ENCODE results near the gene IGFBP2. TPM values are rescaled to one million over a fixed set of nuclear protein-coding genes. Genes with fewer than 3 reads are reported as not detected.
"Not testable (repeated sequence)": the region's sequence is repeated elsewhere in the genome, so short reads cannot be mapped to it uniquely, and the experiment has no call there.

The IGFBP2 gene
- polyA plus RNA-seq, 1 of the 3 experiments (the other 2 are of a cell fraction), result 695 TPM

- H3K9me3 ChIP-seq; H3K9me2 ChIP-seq; H3F3A ChIP-seq (replicated peaks; ENCODE audit: insufficient read depth); H3K27me3 ChIP-seq (ENCODE audit: insufficient read depth); H3K79me2 ChIP-seq (ENCODE audit: insufficient read depth); H3K4me2 ChIP-seq; H3K4me3 ChIP-seq (ENCODE audit: low read depth in 2 of 2, low read length in 1 of 2); H3K9ac ChIP-seq; DNase-seq; H4K20me1 ChIP-seq (ENCODE audit: insufficient read depth); H2AFZ ChIP-seq (ENCODE audit: low read depth); H3K36me3 ChIP-seq (replicated peaks in 1 of 2; ENCODE audit: control insufficient read depth in 1 of 2, insufficient read depth in 2 of 2, low read length in 1 of 2): not testable (repeated sequence)
- CTCF ChIA-PET, result interaction anchor here (0.6 to 2.7 kb wide), 9 partner anchors 9 to 1115 kb away, joined by 3 to 10 read pairs (median 4); no protein-coding TSS in a partner anchor
- Histone ChIP-seq H3K27ac (ENCODE audit: low read depth in 2 of 2, low read length in 1 of 2) (peak overlapping the region in 1 of 2 experiments; percentile 95; a peak in 1 of 4 replicates), H3K4me1 (ENCODE audit: control insufficient read depth in 1 of 2, insufficient read depth in 2 of 2, low read depth in 1 of 2, low read length in 1 of 2) (peaks cover 21 to 27% of the 10 kb centered on the region in 2 experiments)
- WGBS (ENCODE audit: low lambda C conversion rate), result 77% methylated on average over 7 of the region's 7 CpGs
- TF ChIP-seq NFIC (IDR thresholded peaks at IDR 0.05; ENCODE audit: borderline replicate concordance), result peak; percentile 37
- POLR2A ChIA-PET, result interaction anchor here (1.1 kb wide), 1 partner anchor 34 kb away, joined by 4 read pairs; no protein-coding TSS in a partner anchor
Measured at GRCh38 chr2:216597825-216598224, 35.4 kb upstream of the IGFBP2 start.

GRCh38 chr2:216601632-216602409 lies 31.4 kb upstream of the IGFBP2 start:
- Histone ChIP-seq H4K20me1 (ENCODE audit: insufficient read depth) (no peaks in the 10 kb centered on the region), H3K27me3 (ENCODE audit: insufficient read depth) (no peaks in the 10 kb centered on the region), H3K36me3 (replicated peaks in 1 of 2; ENCODE audit: control insufficient read depth in 1 of 2, insufficient read depth in 2 of 2, low read length in 1 of 2) (no peaks in the 10 kb centered on the region), H3K9me2 (no peaks in the 10 kb centered on the region), H3K9me3 (no peaks in the 10 kb centered on the region), H3F3A (replicated peaks; ENCODE audit: insufficient read depth) (no peaks in the 10 kb centered on the region), H3K27ac (ENCODE audit: low read depth in 2 of 2, low read length in 1 of 2) (no peak overlapping the region), H3K9ac (no peak overlapping the region), H3K79me2 (ENCODE audit: insufficient read depth) (no peaks in the 10 kb centered on the region), H3K4me3 (ENCODE audit: low read depth in 2 of 2, low read length in 1 of 2) (no peak overlapping the region), H3K4me2 (no peak overlapping the region), H3K4me1 (ENCODE audit: control insufficient read depth in 1 of 2, insufficient read depth in 2 of 2, low read depth in 1 of 2, low read length in 1 of 2) (peaks cover 11 to 13% of the 10 kb centered on the region in 2 experiments; a peak in 3 of 4 replicates), H2AFZ (ENCODE audit: low read depth) (no peak overlapping the region)
- 86% methylated on average over 12 of the region's 12 CpGs for WGBS (ENCODE audit: low lambda C conversion rate)
- ChIA-PET CTCF (interaction anchor here (0.8 kb wide), 1 partner anchor 9 kb away, joined by 3 read pairs; no protein-coding TSS in a partner anchor), POLR2A (no interaction called here)
- DNase-seq, result no peak
- TF ChIP-seq SMC3 (IDR thresholded peaks at IDR 0.05; ENCODE audit: low read depth, low read length), result no peak
- no peak for TF ChIP-seq POLR2AphosphoS5 (IDR thresholded peaks at IDR 0.05; ENCODE audit: low read depth, low read length)

- ChIA-PET CTCF (no interaction called here), POLR2A (interaction anchor here (0.7 to 1.1 kb wide), 2 partner anchors 14 to 18 kb away, joined by 3 to 4 read pairs; no protein-coding TSS in a partner anchor)
- no peak for TF ChIP-seq PBX3 (IDR thresholded peaks at IDR 0.05)
- TF ChIP-seq ELF1 (IDR thresholded peaks at IDR 0.05), result no peak
- no peak for TF ChIP-seq TEAD4 (IDR thresholded peaks at IDR 0.05; ENCODE audit: borderline replicate concordance, insufficient read depth)
- TF ChIP-seq CTCF (IDR thresholded peaks at IDR 0.05), result no peak
- no peak for TF ChIP-seq RFX5 (IDR thresholded peaks at IDR 0.05; ENCODE audit: low read length)
- no peak for TF ChIP-seq JUND (IDR thresholded peaks at IDR 0.05)
- no peak for TF ChIP-seq RXRA (IDR thresholded peaks at IDR 0.05; ENCODE audit: borderline replicate concordance, low read depth)
- no peak for TF ChIP-seq EZH2phosphoT487 (IDR thresholded peaks at IDR 0.05; ENCODE audit: borderline replicate concordance, low read depth)
- no peak for TF ChIP-seq GATA2 (CRISPR knock-in tag; IDR thresholded peaks at IDR 0.05)
- TF ChIP-seq SIN3A (IDR thresholded peaks at IDR 0.05; ENCODE audit: borderline replicate concordance, low read depth, low read length), result no peak
- no peak for TF ChIP-seq NRF1 (IDR thresholded peaks at IDR 0.05; ENCODE audit: low read depth, low read length)
- TF ChIP-seq POLR2AphosphoS5 (IDR thresholded peaks at IDR 0.05; ENCODE audit: low read depth, low read length), result no peak
- TF ChIP-seq MEF2A (IDR thresholded peaks at IDR 0.05; ENCODE audit: borderline replicate concordance, low read depth), result no peak
- no peak for TF ChIP-seq FOXJ3 (CRISPR knock-in tag; IDR thresholded peaks at IDR 0.05)
- no peak for TF ChIP-seq RAD21 (IDR thresholded peaks at IDR 0.05; ENCODE audit: low read length)
- no peak for TF ChIP-seq EP300 (IDR thresholded peaks at IDR 0.05; ENCODE audit: borderline replicate concordance in 1 of 2, low read depth in 1 of 2, low read length in 1 of 2)
Measured at GRCh38 chr2:216603010-216603883, 30.0 kb upstream of the IGFBP2 start.

More at GRCh38 chr2:216603010-216603883, 30.0 kb upstream of the IGFBP2 start:
- Histone ChIP-seq H3K27me3 (ENCODE audit: insufficient read depth) (no peaks in the 10 kb centered on the region), H3K36me3 (replicated peaks in 1 of 2; ENCODE audit: control insufficient read depth in 1 of 2, insufficient read depth in 2 of 2, low read length in 1 of 2) (no peaks in the 10 kb centered on the region), H3K9ac (no peak overlapping the region), H2AFZ (ENCODE audit: low read depth) (no peak overlapping the region), H3K9me2 (no peaks in the 10 kb centered on the region), H3K27ac (ENCODE audit: low read depth in 2 of 2, low read length in 1 of 2) (no peak overlapping the region), H3K4me3 (ENCODE audit: low read depth in 2 of 2, low read length in 1 of 2) (no peak overlapping the region), H3K4me1 (ENCODE audit: control insufficient read depth in 1 of 2, insufficient read depth in 2 of 2, low read depth in 1 of 2, low read length in 1 of 2) (no peaks in the 10 kb centered on the region; a peak in 2 of 4 replicates), H3K9me3 (no peaks in the 10 kb centered on the region), H4K20me1 (ENCODE audit: insufficient read depth) (no peaks in the 10 kb centered on the region), H3K4me2 (no peak overlapping the region), H3F3A (replicated peaks; ENCODE audit: insufficient read depth) (no peaks in the 10 kb centered on the region), H3K79me2 (ENCODE audit: insufficient read depth) (no peaks in the 10 kb centered on the region)
- WGBS (ENCODE audit: low lambda C conversion rate), result 67% methylated on average over 9 of the region's 9 CpGs
- no peak for DNase-seq
